KBM-7 (cell line): ENCODE data around the gene PLXDC2.

Source experiments
- DNase-seq: peaks from one replicate; pipeline ENCODE4 v3.0.0-alpha.2; 2015
- in situ Hi-C: fragments of 300-500 bp; cut with MboI; formaldehyde crosslinking; loops from 2 replicates; pipeline ENCODE4 v1.14.3; 2020; ENCODE audit warnings: low sequenced_read_pairs, low pct_unique_long_range_greater_than_20kb, mixed read lengths

Gene PLXDC2

GRCh38 chr10:19812976-19813375 lies 3.3 kb upstream of the PLXDC2 start:
- in situ Hi-C loops: no loop called here
- DNase-seq: no peak

GRCh38 chr10:19815036-19815730 lies 1.0 kb upstream of the PLXDC2 start:
- in situ Hi-C loops: no loop called here

GRCh38 chr10:19815731-19816410 lies 361 bp upstream of the PLXDC2 start:
- DNase-seq: peak; percentile 93
- in situ Hi-C loops: no loop called here

More at GRCh38 chr10:19815036-19815730, 1.0 kb upstream of the PLXDC2 start:
- DNase-seq: no peak

GRCh38 chr10:19817231-19817933 lies 1.1 kb downstream of the PLXDC2 start:
- in situ Hi-C loops: no loop called here
- peak; percentile 57 for DNase-seq

- DNase-seq: no peak
- in situ Hi-C loops: no loop called here
These were observed 2.6 kb downstream of the PLXDC2 start for GRCh38 chr10:19818876-19819275.

- peak; percentile 90 for DNase-seq
- in situ Hi-C loops: no loop called here
These were observed 3.3 kb downstream of the PLXDC2 start for GRCh38 chr10:19819419-19820033.

GRCh38 chr10:19824381-19825342 lies 8.4 kb downstream of the PLXDC2 start:
- in situ Hi-C loops: no loop called here
- DNase-seq: peak; percentile 37

GRCh38 chr10:19825700-19826099 lies 9.5 kb downstream of the PLXDC2 start:
- in situ Hi-C loops: no loop called here
- DNase-seq: peak; percentile 60

- in situ Hi-C loops: no loop called here
- DNase-seq: no peak
These were observed 10.5 kb downstream of the PLXDC2 start for GRCh38 chr10:19826712-19827111.

GRCh38 chr10:19828278-19829049 lies 12.2 kb downstream of the PLXDC2 start:
- in situ Hi-C loops: no loop called here

GRCh38 chr10:19832699-19833098 lies 16.5 kb downstream of the PLXDC2 start:
- DNase-seq: peak; percentile 72
- in situ Hi-C loops: no loop called here

More at GRCh38 chr10:19828278-19829049, 12.2 kb downstream of the PLXDC2 start:
- DNase-seq: no peak

GRCh38 chr10:19833170-19833824 lies 17.1 kb downstream of the PLXDC2 start:
- in situ Hi-C loops: no loop called here
- no peak for DNase-seq

- DNase-seq: no peak
- in situ Hi-C loops: no loop called here
These were observed 19.7 kb downstream of the PLXDC2 start for GRCh38 chr10:19835952-19836351.

GRCh38 chr10:19839090-19839489 lies 22.9 kb downstream of the PLXDC2 start:
- in situ Hi-C loops: no loop called here
- DNase-seq: no peak

- DNase-seq: no peak
- in situ Hi-C loops: no loop called here
These were observed 23.3 kb downstream of the PLXDC2 start for GRCh38 chr10:19839552-19839951.

GRCh38 chr10:19840776-19841175 lies 24.5 kb downstream of the PLXDC2 start:
- no peak for DNase-seq
- in situ Hi-C loops: no loop called here

GRCh38 chr10:19843487-19843886 lies 27.3 kb downstream of the PLXDC2 start:
- DNase-seq: no peak
- in situ Hi-C loops: no loop called here
